ENCODE measurements around the gene PDLIM5.

- TF ChIP-seq POLR2A (IDR thresholded peaks at IDR 0.05; ENCODE audit: low read depth, low read length) (no peak), TAF1 (IDR thresholded peaks at IDR 0.05; ENCODE audit: borderline replicate concordance, low read depth, low read length) (no peak), POLR2AphosphoS5 (IDR thresholded peaks at IDR 0.05; ENCODE audit: low read depth, low read length) (no peak)
These were observed 143.3 kb downstream of the PDLIM5 start for GRCh38 chr4:94595013-94595412.

Data from GM12892 (cell line).